Calu3 (cell line): Measurements from ENCODE around the gene S100A16. TPM values are rescaled to one million over a fixed set of nuclear protein-coding genes. Genes with fewer than 3 reads are reported as not detected.
A peak's percentile ranks its signal among the peaks of the same experiment; 100 is the strongest.

Source experiments
- BruUV-seq: library from RNA; stranded (reverse); fragments of 400-500 nt; replicated peaks from 2 replicates; lab custom pipeline; 2021; lab: Mats Ljungman, UMichigan
- CTCF ChIA-PET: fragments of 300-600 bp; sonication (Branson Sonifier 250); formaldehyde crosslinking; loops from one replicate; lab custom pipeline; 2022; ENCODE audit warnings: antibody characterized with exemption; lab: Charles Lee
- DNase-seq: peaks from one replicate; pipeline ENCODE4 v3.0.0; 2022
- H3K27ac Mint-ChIP-seq: one replicate; pipeline ENCODE4 v1.8.0; 2022; ENCODE audit warnings: mixed read lengths; ENCODE audit not compliant: unreplicated experiment
- H3K27me3 Mint-ChIP-seq: one replicate; pipeline ENCODE4 v1.8.0; 2022; ENCODE audit warnings: mixed read lengths; ENCODE audit not compliant: unreplicated experiment
- H3K36me3 Mint-ChIP-seq: one replicate; pipeline ENCODE4 v1.8.0; 2022; ENCODE audit warnings: mild to moderate bottlenecking, moderate library complexity, mixed read lengths; ENCODE audit not compliant: insufficient read depth, unreplicated experiment
- H3K4me1 Mint-ChIP-seq: one replicate; pipeline ENCODE4 v1.8.0; 2022; ENCODE audit warnings: mild to moderate bottlenecking, low read depth, mixed read lengths; ENCODE audit not compliant: unreplicated experiment
- H3K4me3 Mint-ChIP-seq: one replicate; pipeline ENCODE4 v1.8.0; 2022; ENCODE audit warnings: mild to moderate bottlenecking, low read depth, moderate library complexity, mixed read lengths; ENCODE audit not compliant: unreplicated experiment
- H3K9me3 Mint-ChIP-seq: one replicate; pipeline ENCODE4 v1.8.0; 2022; ENCODE audit warnings: low read depth, mixed read lengths; ENCODE audit not compliant: unreplicated experiment
- intact Hi-C: fragments of 100-400 bp; cut with micrococcal nuclease; formaldehyde crosslinking; loops from one replicate; pipeline ENCODE4 v1.10.0; 2022; ENCODE audit not compliant: unreplicated experiment
- total RNA-seq: library from RNA; stranded (reverse); gene quantifications from 2 replicates; pipeline ENCODE4 v1.2.3, GENCODE V29; 2022
- TF ChIP-seq, protein P1 (sequence below): fragments of 200-600 bp; IDR thresholded peaks from one replicate; pipeline ENCODE4 v1.8.0; 2022; ENCODE audit warnings: antibody characterized with exemption; ENCODE audit not compliant: unreplicated experiment

S100A16 gene
- total RNA-seq, 1 experiment from 2014 or later = 247 TPM

DNA sequence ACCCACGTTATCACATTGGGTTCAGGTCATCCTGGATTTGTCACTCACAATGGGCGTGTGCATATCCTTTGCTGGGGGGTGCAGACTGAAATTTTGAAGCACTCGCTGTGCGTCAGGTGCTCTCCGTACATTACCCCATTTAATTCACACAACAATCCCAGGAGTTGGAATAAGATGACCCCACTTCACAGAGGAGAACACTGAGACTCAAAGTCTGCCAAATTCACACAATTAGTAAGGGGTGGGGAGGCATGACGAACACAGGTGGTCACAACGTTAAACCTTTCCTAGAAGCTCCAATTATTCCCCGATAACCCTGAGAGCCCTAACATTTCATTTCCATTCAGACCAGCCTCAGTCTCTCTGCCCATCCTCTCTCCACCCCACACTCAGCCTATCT lies 43.5 kb downstream of the S100A16 start:
- Mint-ChIP-seq H3K27me3 (no peaks in the 10 kb centered on the region), H3K4me3 (no peak overlapping the region), H3K4me1 (peaks cover 80% of the 10 kb centered on the region), H3K36me3 (peaks cover 46% of the 10 kb centered on the region), H3K27ac (peak overlapping the region; percentile 96), H3K9me3 (no peaks in the 10 kb centered on the region)
- no TSS peak for BruUV-seq
- no peak for DNase-seq
- CTCF ChIA-PET = interaction anchor here (0.6 to 2.4 kb wide), 3 partner anchors 14 to 65 kb away, joined by 3 to 117 read pairs (median 4); partner anchors contain the start of genes CHTOP and S100A6
- intact Hi-C loops = loop anchor here (5.0 kb wide), 1 partner anchor 217 kb away; no protein-coding TSS in a partner anchor
- TF ChIP-seq, protein P1, sequence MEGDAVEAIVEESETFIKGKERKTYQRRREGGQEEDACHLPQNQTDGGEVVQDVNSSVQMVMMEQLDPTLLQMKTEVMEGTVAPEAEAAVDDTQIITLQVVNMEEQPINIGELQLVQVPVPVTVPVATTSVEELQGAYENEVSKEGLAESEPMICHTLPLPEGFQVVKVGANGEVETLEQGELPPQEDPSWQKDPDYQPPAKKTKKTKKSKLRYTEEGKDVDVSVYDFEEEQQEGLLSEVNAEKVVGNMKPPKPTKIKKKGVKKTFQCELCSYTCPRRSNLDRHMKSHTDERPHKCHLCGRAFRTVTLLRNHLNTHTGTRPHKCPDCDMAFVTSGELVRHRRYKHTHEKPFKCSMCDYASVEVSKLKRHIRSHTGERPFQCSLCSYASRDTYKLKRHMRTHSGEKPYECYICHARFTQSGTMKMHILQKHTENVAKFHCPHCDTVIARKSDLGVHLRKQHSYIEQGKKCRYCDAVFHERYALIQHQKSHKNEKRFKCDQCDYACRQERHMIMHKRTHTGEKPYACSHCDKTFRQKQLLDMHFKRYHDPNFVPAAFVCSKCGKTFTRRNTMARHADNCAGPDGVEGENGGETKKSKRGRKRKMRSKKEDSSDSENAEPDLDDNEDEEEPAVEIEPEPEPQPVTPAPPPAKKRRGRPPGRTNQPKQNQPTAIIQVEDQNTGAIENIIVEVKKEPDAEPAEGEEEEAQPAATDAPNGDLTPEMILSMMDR = no peak

DNA sequence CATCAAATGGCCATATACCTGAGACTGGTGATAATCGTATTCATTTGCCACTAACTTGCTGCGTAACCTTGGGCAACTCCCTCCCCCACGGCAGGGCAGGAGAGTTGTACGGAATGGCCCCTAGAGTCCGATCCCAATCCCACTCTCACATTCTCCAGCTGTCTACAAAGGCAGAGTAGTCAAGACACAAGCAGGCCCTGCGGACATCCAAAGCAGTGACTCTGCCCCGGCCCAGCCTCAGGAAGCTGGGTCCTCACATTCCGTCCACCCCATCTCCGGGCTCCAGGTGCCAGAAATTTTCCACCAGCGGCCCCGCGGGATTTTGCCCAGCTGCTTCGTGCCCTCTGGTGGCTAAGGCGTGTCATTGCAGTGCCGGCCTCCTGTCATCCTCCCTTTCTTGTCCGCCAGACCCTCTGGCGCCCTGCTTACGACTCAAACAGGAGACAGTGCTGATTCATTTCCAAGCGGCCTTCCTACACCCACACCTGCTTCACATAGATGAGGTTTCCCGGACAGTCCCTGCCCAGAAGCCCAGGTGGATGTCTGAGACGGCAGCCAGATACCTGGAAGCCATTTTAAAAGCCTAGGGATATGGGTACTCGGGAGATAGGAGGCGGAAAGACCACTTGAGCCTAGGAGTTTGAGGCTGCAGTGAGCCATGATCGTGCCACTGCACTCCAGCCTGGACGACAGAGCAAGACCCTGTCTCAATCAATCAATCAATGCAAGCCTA lies 44.4 kb downstream of the S100A16 start:
- H3K27me3 Mint-ChIP-seq = no peaks in the 10 kb centered on the region
- intact Hi-C loops = loop anchor here (1.0 to 5.0 kb wide), 3 partner anchors 35 to 216 kb away; no protein-coding TSS in a partner anchor
- peak overlapping the region; percentile 51 for H3K4me3 Mint-ChIP-seq
- peaks cover 46% of the 10 kb centered on the region for H3K36me3 Mint-ChIP-seq
- no TSS peak for BruUV-seq
- TF ChIP-seq, protein P1 = peak; percentile 97
- peak; percentile 97 for DNase-seq
- CTCF ChIA-PET = interaction anchor here (1.0 to 2.4 kb wide), 15 partner anchors 16 to 102 kb away, joined by 3 to 117 read pairs (median 5); partner anchors contain the start of genes CHTOP, ILF2, S100A16 and S100A5
- peaks cover 79% of the 10 kb centered on the region for H3K4me1 Mint-ChIP-seq
- H3K9me3 Mint-ChIP-seq = no peaks in the 10 kb centered on the region
- H3K27ac Mint-ChIP-seq = peak overlapping the region; percentile 96

DNA sequence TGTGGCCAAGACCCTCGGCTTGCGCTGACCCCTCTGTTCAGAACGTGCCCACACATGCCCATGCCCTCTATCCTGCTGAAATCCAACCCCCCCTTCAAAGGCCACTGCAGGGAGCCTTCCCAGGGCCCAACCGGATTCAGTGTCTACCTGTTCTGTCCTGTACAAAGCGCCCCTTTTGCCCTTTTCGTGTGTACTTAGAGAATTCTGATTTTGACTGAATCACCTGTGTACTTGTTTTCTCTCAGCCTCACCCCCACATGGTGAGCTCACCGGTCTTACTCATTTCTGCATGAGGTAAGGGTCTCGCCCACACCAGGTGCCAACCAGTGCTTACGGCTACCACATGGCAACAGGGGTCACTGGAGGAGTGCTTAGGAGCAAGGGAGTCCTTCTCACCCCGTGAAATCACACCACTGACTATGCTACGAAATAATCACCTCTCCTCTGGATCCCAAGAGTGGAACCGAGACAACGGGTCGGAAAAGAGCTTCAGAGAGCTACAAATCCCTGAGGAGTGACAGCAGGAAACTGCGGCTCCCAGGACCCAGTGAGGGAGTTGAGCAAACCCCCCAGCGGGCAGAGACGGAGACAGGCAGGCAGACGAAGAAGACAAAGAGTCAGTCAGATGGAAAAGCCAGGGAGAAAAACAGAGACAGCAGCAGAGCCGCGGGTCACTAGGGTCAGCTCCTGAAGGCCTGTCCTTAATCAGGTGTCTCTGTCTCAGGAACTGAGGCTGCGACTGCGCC lies 45.1 kb downstream of the S100A16 start:
- H3K27ac Mint-ChIP-seq = peak overlapping the region; percentile 96
- DNase-seq = peak; percentile 88
- peaks cover 71% of the 10 kb centered on the region for H3K4me1 Mint-ChIP-seq
- intact Hi-C loops = loop anchor here (1.0 to 5.0 kb wide), 3 partner anchors 34 to 215 kb away; no protein-coding TSS in a partner anchor
- TSS peak; percentile 87 for BruUV-seq
- no peaks in the 10 kb centered on the region for H3K27me3 Mint-ChIP-seq
- TF ChIP-seq, protein P1 = no peak
- H3K36me3 Mint-ChIP-seq = peaks cover 46% of the 10 kb centered on the region
- CTCF ChIA-PET = interaction anchor here (0.6 to 2.4 kb wide), 17 partner anchors 16 to 103 kb away, joined by 3 to 117 read pairs (median 4); partner anchors contain the start of genes CHTOP, ILF2, S100A13 and S100A16
- peak overlapping the region; percentile 51 for H3K4me3 Mint-ChIP-seq
- no peaks in the 10 kb centered on the region for H3K9me3 Mint-ChIP-seq
